OCI-LY7 (cell line): Measurements from ENCODE around the gene MRPL28. TPM values are rescaled to one million over a fixed set of nuclear protein-coding genes. Genes with fewer than 3 reads are reported as not detected.

Experiments used
- BruUV-seq: library from RNA; stranded (reverse); fragments of 400-500 nt; replicated peaks from 2 replicates; lab custom pipeline; 2021; lab: Mats Ljungman, UMichigan
- CTCF ChIA-PET: fragments of 300-600 bp; sonication (Branson Sonifier 250); formaldehyde crosslinking; loops from one replicate; lab custom pipeline; 2022; ENCODE audit warnings: antibody characterized with exemption; ENCODE audit not compliant: unreplicated experiment; lab: Charles Lee
- POLR2A ChIA-PET: fragments of 300-600 bp; sonication (Branson Sonifier 250); formaldehyde crosslinking; loops from one replicate; lab custom pipeline; 2022; ENCODE audit warnings: antibody characterized with exemption; lab: Charles Lee
- DNase-seq: peaks from one replicate; pipeline ENCODE4 v3.0.0-alpha.2; 2015; ENCODE audit warnings: low spot score
- H2AFZ ChIP-seq: fragments of 200-600 bp; sonication (generic), shearing (Covaris generic); 2 replicates; pipeline ENCODE4 v1.6.1; 2014; ENCODE audit warnings: mild to moderate bottlenecking, antibody characterized with exemption, low read length, moderate library complexity
- H3K27ac ChIP-seq: fragments of 200-600 bp; sonication (generic); 2 replicates; pipeline ENCODE4 v1.5.1; 2014; ENCODE audit warnings: mixed run types, low read depth, mild to moderate bottlenecking, moderate library complexity, low read length, inconsistent platforms; ENCODE audit not compliant: poor library complexity, severe bottlenecking
- H3K36me3 ChIP-seq: fragments of 200-600 bp; sonication (generic); 2 replicates; pipeline ENCODE4 v1.6.1; 2014; ENCODE audit warnings: mild to moderate bottlenecking, antibody characterized with exemption, low read length, moderate library complexity, mixed read lengths; ENCODE audit not compliant: insufficient read depth
- H3K4me1 ChIP-seq: fragments of 200-600 bp; sonication (generic); 2 replicates; pipeline ENCODE4 v1.5.1; 2014; ENCODE audit warnings: mild to moderate bottlenecking, low read length; ENCODE audit not compliant: insufficient read depth, poor library complexity, severe bottlenecking
- H3K4me2 ChIP-seq: fragments of 200-600 bp; sonication (generic); 2 replicates; pipeline ENCODE4 v1.6.1; 2014; ENCODE audit warnings: mild to moderate bottlenecking, low read length
- H3K4me3 ChIP-seq: fragments of 200-600 bp; sonication (generic); 2 replicates; pipeline ENCODE4 v1.5.1; 2014; ENCODE audit warnings: mild to moderate bottlenecking, low read depth, low read length; ENCODE audit not compliant: poor library complexity, severe bottlenecking
- H3K79me2 ChIP-seq: fragments of 200-600 bp; sonication (generic); 2 replicates; pipeline ENCODE4 v1.6.1; 2016; ENCODE audit warnings: low read depth, mild to moderate bottlenecking, low read length, moderate library complexity, mixed read lengths; ENCODE audit not compliant: insufficient read depth
- H3K9me2 ChIP-seq: fragments of 200-600 bp; sonication (generic); 2 replicates; pipeline ENCODE4 v1.6.1; 2016; ENCODE audit warnings: mild to moderate bottlenecking, low read length, mixed read lengths; ENCODE audit not compliant: insufficient read depth
- H3K9me3 ChIP-seq: fragments of 200-600 bp; sonication (generic); 2 replicates; pipeline ENCODE4 v1.6.1; 2014; ENCODE audit warnings: mild to moderate bottlenecking, mixed run types, low read length, mixed read lengths
- H4K20me1 ChIP-seq: fragments of 200-600 bp; sonication (generic); 2 replicates; pipeline ENCODE4 v1.6.1; 2014; ENCODE audit warnings: mild to moderate bottlenecking, antibody characterized with exemption, low read length, moderate library complexity, mixed read lengths; ENCODE audit not compliant: insufficient read depth
- EZH2phosphoT487 ChIP-seq: fragments of 200-600 bp; sonication (generic); IDR thresholded peaks from 2 replicates; pipeline ENCODE4 v1.6.1; 2018; ENCODE audit warnings: low read depth, borderline replicate concordance, mild to moderate bottlenecking, mixed run types, antibody characterized with exemption, low read length, moderate library complexity, mixed read lengths
- intact Hi-C: fragments of 100-400 bp; cut with micrococcal nuclease; formaldehyde crosslinking; loops from one replicate; pipeline ENCODE4 v1.10.0; 2022; ENCODE audit not compliant: unreplicated experiment
- total RNA-seq, 2 experiments: library from RNA; depleted of rRNA in 1 of 2; stranded (reverse); fragments of >200 nt in 1 of 2; shearing (Covaris generic) in 1 of 2; gene quantifications; 2 replicates each; pipeline ENCODE4 v1.2.3, GENCODE V29; 2014 to 2022
- TF ChIP-seq, protein P1 (sequence below): fragments of 200-600 bp; sonication (generic); conservative IDR thresholded peaks from 2 replicates; pipeline ENCODE4 v1.5.1; 2014; ENCODE audit warnings: mild to moderate bottlenecking, antibody characterized with exemption, low read length, moderate library complexity, mixed read lengths

Gene MRPL28
- total RNA-seq, 2 experiments from 2014 or later, result 84.6 to 113 TPM

DNA sequence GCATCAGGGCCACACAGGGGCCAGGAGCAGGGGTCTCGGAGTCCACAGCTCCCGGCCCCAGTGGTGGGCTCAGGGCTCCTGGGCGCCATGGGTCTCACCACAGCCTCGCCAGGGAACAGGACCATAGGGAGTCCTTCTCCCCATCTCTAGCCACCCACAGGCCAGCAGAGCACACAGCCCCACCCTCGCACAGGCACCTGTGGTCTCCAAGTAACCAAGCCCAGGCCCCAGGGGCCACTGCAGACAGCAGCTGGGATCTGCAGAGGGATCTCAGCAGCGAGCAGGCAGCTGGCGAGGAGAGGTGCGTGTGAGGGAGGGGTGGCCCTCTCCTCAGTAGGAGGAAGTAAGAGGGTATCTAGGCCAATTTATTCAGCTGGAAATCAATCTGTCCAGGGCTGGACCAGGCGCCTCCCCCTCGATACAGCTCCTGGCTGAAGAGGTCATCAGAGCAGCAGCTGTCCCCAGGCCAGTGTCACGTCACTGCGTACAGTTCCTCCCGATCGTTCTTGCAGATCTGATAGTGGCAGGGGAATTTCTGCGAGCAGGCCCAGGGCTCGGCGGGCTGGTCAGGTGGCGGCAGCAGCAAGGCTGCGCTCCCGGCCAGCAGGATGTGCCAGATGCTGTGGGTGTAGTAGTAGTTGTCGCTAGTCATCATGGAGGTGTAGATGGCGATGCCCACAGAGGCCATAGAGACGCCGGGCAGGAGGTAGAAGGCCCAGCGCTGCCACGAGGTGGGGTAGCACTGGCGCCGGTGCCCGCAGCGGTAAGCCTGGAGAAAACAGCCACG, 1.4 kb upstream of the MRPL28 start:
- no peaks in the 10 kb centered on the region for H4K20me1 ChIP-seq
- no peaks in the 10 kb centered on the region for H3K9me2 ChIP-seq
- no peak overlapping the region for H3K4me2 ChIP-seq
- no peak for TF ChIP-seq EZH2phosphoT487
- no peak for DNase-seq
- peaks cover 62% of the 10 kb centered on the region for H3K36me3 ChIP-seq
- no peak overlapping the region for H3K27ac ChIP-seq
- ChIA-PET CTCF (no interaction called here), POLR2A (interaction anchor here (1.4 kb wide), 1 partner anchor 10 kb away, joined by 10 read pairs; the partner anchor contains the start of gene PGAP6)
- H3K4me3 ChIP-seq, result no peak overlapping the region
- no peaks in the 10 kb centered on the region for H3K79me2 ChIP-seq
- H2AFZ ChIP-seq, result no peak overlapping the region
- H3K4me1 ChIP-seq, result peaks cover 12% of the 10 kb centered on the region
- H3K9me3 ChIP-seq, result no peaks in the 10 kb centered on the region
- BruUV-seq, result no TSS peak
- intact Hi-C loops, result no loop called here

DNA sequence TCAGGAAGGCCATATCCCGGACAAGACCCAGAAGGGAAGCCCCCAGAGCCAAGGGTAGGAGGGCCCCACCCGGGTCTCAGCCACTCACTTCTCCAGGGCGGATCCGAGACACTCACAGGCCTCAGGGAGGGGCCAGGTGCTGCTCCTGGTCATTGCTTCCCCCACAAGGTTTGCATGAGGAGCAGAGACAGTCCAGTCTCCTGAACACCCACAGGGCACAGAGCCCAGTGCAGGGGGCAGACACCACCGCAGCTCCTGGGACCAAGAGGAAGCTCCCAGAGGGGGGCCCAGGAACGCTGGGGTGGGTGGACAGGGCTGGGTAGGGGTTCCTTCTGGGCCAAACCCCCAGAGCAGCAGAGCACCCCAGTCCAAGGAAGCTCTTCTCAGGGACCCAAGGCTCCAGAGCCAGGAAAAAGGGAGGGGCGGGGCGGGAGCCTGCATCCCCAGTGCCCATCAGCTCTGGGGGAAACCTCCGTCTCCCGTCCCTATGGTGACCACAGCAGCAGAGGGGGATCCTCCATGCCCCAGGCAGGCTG, 709 bp upstream of the MRPL28 start:
- POLR2A ChIA-PET, result interaction anchor here (0.5 to 1.4 kb wide), 5 partner anchors 11 to 233 kb away, joined by 3 to 10 read pairs (median 3); partner anchors contain the start of gene PGAP6
- H3K9me3 ChIP-seq, result no peaks in the 10 kb centered on the region
- no peak for DNase-seq
- H3K4me3 ChIP-seq, result peak overlapping the region; percentile 51
- peak overlapping the region; percentile 56 for H3K4me2 ChIP-seq
- H3K79me2 ChIP-seq, result no peaks in the 10 kb centered on the region
- H3K4me1 ChIP-seq, result peaks cover 12% of the 10 kb centered on the region
- no peak for TF ChIP-seq EZH2phosphoT487
- TF ChIP-seq, protein P1, sequence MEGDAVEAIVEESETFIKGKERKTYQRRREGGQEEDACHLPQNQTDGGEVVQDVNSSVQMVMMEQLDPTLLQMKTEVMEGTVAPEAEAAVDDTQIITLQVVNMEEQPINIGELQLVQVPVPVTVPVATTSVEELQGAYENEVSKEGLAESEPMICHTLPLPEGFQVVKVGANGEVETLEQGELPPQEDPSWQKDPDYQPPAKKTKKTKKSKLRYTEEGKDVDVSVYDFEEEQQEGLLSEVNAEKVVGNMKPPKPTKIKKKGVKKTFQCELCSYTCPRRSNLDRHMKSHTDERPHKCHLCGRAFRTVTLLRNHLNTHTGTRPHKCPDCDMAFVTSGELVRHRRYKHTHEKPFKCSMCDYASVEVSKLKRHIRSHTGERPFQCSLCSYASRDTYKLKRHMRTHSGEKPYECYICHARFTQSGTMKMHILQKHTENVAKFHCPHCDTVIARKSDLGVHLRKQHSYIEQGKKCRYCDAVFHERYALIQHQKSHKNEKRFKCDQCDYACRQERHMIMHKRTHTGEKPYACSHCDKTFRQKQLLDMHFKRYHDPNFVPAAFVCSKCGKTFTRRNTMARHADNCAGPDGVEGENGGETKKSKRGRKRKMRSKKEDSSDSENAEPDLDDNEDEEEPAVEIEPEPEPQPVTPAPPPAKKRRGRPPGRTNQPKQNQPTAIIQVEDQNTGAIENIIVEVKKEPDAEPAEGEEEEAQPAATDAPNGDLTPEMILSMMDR, result no peak
- H4K20me1 ChIP-seq, result no peaks in the 10 kb centered on the region
- H3K27ac ChIP-seq, result peak overlapping the region; percentile 52
- intact Hi-C loops, result no loop called here
- no TSS peak for BruUV-seq
- peaks cover 60% of the 10 kb centered on the region for H3K36me3 ChIP-seq
- CTCF ChIA-PET, result interaction anchor here (0.6 kb wide), 1 partner anchor 1236 kb away, joined by 4 read pairs; no protein-coding TSS in a partner anchor
- H2AFZ ChIP-seq, result peak overlapping the region; percentile 32; the same call in 1 of the 2 replicates
- no peaks in the 10 kb centered on the region for H3K9me2 ChIP-seq

DNA sequence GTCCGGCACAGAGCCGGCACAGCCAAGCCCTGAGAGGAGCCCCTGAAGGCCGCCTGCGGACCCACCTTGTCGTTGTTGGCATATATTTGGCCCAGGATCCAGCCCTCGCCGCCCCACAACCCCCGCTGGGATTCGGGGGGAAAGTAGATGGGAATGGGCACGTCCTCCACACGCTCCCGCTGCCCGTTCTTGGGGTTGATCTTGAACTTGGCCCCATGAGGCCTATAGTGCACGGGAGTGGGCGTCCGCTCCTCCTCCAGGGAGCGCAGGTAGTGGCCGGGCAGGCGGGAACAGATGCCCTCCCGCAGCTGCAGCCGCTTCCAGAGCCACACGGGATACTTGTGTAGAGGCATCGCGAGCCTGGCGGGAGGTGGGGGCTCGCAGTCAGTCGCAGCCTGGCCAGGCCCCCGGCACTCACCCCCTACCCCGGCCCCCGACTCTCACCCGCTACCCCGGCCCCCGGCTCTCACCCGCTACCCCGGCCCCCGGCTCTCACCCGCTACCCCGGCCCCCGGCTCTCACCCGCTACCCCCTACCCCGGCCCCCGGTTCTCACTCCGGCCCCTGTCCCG, 387 bp downstream of the MRPL28 start:
- POLR2A ChIA-PET, result interaction anchor here (0.6 to 1.4 kb wide), 4 partner anchors 12 to 1454 kb away, joined by 3 to 10 read pairs (median 4); partner anchors contain the start of gene PGAP6
- peaks cover 54% of the 10 kb centered on the region for H3K36me3 ChIP-seq

More for the DNA sequence above, 387 bp downstream of the MRPL28 start:
- H3K27ac ChIP-seq, result no peak overlapping the region
- CTCF ChIA-PET, result no interaction called here
- intact Hi-C loops, result no loop called here
- DNase-seq, result no peak
- no peaks in the 10 kb centered on the region for H3K79me2 ChIP-seq
- H3K9me3 ChIP-seq, result no peaks in the 10 kb centered on the region
- no TSS peak for BruUV-seq
- peaks cover 12% of the 10 kb centered on the region for H3K4me1 ChIP-seq
- H3K4me2 ChIP-seq, result peak overlapping the region; percentile 50; the same call in 1 of the 2 replicates
- H4K20me1 ChIP-seq, result no peaks in the 10 kb centered on the region
- no peak for TF ChIP-seq EZH2phosphoT487
- TF ChIP-seq, protein P1, result no peak
- H3K4me3 ChIP-seq, result peak overlapping the region; percentile 51
- H3K9me2 ChIP-seq, result no peaks in the 10 kb centered on the region
- H2AFZ ChIP-seq, result no peak overlapping the region
